Liver (tissue), 3 donors: ENCODE measurements around the gene HOXD8.

Experiments used
- RAD21 ChIP-seq, 2 donors: IDR thresholded peaks; 2 replicates each; pipeline ENCODE4 v1.6.1; 2016; ENCODE audit warnings: antibody characterized with exemption in 2 of 2, mild to moderate bottlenecking in 2 of 2
- TAF1 ChIP-seq: conservative IDR thresholded peaks from 2 replicates; pipeline ENCODE4 v1.6.1; 2016; ENCODE audit warnings: antibody characterized with exemption, mild to moderate bottlenecking
- TF ChIP-seq, protein P1 (sequence below): fragments of 150-350 bp; IDR thresholded peaks from 2 replicates; pipeline ENCODE4 v1.5.1; 2017; ENCODE audit warnings: improper control_type of control experiment, low read depth, low read length; ENCODE audit not compliant: missing input control
- donor health status: healthy.
- donor health status: healthy.

GRCh38 chr2:176110415-176111308 is 18.8 kb upstream of the HOXD8 start:
- no peak for TF ChIP-seq TAF1
- TF ChIP-seq RAD21 (IDR thresholded peaks at IDR 0.05): no peak
- TF ChIP-seq, protein P1, sequence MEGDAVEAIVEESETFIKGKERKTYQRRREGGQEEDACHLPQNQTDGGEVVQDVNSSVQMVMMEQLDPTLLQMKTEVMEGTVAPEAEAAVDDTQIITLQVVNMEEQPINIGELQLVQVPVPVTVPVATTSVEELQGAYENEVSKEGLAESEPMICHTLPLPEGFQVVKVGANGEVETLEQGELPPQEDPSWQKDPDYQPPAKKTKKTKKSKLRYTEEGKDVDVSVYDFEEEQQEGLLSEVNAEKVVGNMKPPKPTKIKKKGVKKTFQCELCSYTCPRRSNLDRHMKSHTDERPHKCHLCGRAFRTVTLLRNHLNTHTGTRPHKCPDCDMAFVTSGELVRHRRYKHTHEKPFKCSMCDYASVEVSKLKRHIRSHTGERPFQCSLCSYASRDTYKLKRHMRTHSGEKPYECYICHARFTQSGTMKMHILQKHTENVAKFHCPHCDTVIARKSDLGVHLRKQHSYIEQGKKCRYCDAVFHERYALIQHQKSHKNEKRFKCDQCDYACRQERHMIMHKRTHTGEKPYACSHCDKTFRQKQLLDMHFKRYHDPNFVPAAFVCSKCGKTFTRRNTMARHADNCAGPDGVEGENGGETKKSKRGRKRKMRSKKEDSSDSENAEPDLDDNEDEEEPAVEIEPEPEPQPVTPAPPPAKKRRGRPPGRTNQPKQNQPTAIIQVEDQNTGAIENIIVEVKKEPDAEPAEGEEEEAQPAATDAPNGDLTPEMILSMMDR: no peak
